ENCODE results near the gene ABCC6.
"Not testable (repeated sequence)": the region's sequence is repeated elsewhere in the genome, so short reads cannot be mapped to it uniquely, and the experiment has no call there.

The ABCC6 gene

DNA sequence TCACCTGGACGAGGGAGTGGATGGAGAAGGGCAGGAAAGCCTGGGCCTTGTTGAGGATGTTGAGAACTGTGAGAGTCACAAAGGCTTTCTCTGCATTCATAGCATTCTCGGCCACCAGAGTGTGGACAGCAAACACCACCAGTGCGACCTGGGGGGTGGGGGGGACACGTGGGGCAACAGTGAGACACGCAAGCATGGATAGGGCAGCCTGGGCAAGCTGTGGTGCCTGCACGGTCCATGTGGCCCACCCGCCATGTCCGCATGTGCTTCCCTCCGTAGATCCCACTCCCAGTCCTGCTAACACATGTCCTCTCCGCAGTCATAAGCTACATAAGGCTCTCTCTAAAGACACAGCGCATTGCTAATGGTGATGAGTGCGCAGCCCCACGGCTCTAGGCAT is 34.5 kb downstream of the ABCC6 start:
- DNase-seq = no peak

DNA sequence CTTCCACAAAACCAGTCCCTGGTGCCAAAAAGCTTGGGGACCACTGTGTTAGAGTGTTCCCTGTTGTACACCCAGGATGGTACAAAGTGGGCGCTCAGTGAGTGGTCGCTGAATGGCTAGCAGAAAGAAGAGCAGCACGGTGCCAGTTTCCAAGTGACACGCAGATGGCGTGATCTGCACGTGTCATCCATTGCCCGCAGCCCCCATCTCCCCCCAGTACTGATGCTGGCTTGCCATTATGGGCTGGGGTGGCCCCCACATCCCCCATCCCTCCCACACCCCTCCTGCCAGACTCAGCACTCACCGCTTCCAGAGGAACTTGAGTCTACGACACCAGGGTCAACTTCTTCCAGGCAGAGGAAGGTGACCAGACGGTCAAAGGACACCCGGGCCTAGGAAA is 36.5 kb downstream of the ABCC6 start:
- DNase-seq = no peak

DNA sequence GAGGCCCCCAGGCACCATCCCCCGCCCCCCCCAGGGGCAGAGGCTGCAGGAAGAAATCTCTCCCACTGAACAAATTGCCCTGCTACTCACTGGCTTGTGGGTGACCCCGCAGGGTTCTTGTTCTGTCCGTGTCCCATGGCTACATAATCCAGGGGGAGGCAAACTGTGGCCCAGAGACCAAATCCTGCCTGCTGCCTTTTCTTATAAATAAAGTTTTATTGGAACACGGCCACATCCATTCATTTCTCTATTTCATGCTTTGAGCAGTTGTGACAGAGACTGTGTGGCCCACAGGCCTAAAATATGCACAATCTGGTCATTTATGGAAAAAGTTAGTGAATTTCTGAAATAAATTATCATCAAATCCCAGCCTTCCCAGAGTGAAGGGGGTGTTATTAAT is 38.2 kb downstream of the ABCC6 start:
- DNase-seq = no peak

DNA sequence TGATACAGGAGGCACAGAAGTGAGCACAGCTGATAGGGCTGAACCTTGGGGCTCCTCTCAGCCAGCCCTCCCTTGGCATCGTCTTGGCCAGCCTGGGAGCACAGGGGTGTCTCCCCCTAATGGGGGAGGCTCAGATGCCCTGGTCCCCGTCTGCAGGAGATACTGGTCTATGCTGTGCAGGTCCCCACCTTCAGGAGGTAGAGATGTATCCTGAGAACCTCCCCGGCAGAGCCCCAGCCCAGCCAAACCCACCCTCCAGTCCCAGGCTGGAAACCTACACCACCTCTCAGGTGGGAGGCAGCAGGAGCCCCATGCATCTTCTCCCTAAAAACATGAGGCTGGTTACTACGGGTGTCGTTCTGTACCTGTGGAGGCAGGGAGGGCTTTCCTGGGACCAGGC is 38.7 kb downstream of the ABCC6 start:
- DNase-seq = no peak

DNA sequence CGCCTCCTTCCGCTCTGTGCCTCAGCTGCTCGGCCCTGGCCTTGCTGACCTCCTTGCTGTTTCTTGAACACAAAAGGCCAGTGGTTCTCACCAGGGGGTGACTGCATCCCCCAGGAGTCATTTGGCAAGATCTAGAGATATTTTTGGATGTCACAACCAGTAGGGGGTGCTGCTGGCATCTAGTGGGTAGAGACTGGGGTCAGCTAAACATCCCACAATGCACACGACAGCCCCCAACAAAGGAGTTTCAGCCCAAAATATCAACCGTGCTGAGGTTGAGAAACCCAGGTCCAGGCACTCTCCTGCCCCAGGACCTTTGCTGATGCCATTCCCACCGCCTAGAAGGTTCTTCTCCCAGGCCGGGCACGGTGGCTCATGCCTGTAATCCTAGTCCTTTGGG is 39.7 kb downstream of the ABCC6 start:
- peak; percentile 33 for DNase-seq

DNA sequence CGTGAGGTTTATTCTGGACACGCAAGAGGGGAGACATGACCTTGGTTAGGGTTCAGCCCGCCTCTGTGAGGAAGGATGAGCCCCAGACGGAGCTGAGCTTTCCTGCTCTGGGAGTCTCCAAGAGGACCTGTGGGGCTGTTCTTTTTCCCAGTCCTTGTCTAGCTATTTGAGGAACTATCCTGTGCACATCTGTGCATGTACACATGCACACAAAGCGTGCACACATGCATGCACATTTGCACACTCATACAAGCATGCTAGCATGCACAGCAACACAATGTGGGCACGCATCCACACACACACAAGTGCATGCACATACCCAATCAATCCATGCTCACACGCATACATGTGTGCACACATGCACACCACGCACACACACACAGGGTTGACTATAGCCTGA is 40.4 kb downstream of the ABCC6 start:
- no peak for DNase-seq

DNA sequence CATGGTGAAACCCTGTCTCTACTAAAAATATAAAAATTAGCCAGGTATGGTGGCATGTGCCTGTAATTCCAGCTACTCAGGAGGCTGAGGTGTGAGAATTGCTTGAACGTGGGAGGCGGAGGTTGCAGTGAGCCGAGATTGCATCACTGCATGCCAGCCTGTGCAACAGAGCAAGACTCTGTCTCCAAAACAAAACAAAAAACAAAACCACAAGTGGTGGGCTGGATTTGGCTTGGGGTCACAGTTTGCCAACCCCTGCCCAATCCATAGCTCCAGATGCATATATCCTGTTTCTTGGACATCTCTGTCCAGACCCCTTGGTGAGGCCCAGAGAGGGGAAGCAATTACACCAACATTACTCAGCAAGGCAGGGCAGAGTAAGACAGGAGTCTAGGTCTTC is 41.5 kb downstream of the ABCC6 start:
- DNase-seq = not testable (repeated sequence)

DNA sequence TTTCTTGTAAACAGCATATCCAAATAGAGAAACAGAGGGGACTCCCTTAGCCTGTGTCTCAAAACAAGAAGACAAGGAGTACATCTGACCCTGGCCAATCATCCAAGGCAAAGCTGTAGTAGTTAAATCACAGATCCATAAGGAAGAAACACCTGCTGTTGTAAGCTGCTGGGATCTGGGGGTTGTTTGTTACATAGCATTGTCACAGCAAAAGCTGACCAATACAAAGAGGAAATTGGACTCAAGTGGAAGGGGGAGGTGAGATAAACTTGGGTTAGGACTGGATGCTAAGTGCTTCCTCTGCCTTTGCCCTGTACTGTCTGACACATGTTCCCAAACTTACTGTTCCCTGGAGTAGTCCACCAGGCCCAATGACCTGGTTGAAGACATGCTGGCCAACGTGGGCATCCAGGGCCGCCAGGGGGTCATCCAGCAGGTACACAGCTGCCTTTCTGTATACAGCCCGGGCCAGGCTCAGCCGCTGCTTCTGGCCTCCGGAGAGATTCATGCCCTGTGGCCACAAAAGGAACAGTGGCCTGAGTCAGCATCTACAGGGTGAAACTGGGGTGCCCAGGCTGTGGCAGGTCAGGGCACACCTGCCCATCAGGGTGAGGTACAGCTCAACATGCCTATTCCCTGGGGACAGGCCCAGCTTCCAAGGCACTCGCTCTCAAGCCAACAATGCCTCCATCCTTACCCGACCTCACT is 44.7 kb downstream of the ABCC6 start:
- no peak for DNase-seq

DNA sequence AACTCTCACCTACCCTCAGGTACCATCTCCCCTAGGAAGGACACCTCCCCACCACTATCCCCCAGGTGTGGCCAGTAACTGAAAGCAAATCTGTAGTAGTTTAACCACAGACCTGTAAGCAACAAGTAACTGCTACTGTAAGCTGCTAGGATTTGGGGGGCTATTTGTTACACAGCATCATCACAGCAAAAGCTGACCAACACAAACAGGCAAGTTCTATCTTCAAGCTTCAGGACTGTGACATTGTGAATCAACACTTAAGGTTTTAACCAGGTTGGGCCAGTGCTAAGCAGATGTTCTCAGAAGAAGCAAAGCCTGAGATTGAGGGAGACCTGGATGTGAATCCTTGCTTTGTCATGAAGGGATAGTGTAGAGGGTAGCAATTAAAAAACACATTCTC is 47.0 kb downstream of the ABCC6 start:
- DNase-seq = no peak

DNA sequence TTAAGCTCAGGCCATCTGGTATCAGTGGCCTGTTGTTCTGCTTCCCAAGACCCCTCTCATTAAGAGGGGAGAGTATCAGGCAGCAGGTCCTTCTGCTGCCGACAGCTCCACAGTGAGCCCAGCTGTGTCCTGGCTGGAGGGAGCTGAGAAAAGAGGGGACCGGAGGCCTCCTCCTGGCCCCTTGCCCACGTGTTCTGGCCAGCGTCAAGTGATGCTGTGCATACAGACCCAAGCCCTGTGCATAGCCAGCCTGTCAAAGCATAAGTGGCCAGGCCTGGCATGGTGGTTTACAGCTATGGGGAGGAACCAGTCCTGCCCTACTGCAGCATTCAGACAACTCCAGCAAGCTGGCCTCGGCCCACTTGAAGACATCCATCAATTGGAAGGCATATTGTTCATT is 48.0 kb downstream of the ABCC6 start:
- DNase-seq = no peak

DNA sequence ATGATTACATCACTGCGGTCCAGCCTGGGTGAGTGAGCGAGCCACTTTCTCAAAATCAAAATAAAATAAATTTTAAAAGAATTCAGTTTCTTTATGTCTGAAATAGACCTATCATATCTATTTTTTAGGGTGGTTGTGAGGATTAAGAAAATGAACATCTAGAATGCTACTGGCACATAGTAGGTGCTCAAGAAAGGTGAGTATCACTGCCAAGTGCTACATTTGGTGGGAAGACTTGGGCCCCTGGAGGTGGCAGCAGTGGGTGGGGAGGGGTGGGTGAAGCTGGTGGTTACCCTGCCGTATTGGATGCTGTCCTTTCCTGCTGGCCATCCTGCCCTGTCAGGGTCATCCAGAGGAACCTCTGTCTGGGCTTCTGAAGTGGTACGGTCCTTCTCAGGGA is 50.3 kb downstream of the ABCC6 start:
- DNase-seq = no peak

DNA sequence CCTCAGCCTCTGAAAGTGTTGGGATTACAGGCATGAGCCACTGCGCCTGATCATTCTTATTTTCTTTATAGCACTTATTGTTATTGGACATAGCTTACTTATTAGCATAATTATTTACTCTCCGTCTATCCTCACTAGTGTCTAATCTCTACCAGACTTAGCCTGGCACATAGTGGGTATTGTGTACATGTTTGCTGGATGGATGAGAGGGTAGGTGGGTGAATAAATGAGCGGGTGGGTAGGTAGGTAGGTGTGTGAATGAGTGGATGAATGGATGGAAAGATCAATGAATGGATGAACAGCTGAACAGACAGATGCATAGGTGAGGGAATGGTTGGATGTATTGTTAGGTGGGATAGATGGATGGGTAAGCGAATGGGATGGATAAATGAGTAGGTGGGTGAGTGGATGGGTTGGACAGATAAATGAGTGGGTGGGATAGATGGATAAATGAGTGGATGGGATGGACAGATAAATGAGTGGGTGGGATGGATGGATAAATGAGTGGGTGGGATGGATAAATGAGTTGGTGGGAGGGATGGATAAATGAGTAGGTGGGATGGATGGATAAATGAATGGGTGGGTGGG is 51.9 kb downstream of the ABCC6 start:
- no peak for DNase-seq

DNA sequence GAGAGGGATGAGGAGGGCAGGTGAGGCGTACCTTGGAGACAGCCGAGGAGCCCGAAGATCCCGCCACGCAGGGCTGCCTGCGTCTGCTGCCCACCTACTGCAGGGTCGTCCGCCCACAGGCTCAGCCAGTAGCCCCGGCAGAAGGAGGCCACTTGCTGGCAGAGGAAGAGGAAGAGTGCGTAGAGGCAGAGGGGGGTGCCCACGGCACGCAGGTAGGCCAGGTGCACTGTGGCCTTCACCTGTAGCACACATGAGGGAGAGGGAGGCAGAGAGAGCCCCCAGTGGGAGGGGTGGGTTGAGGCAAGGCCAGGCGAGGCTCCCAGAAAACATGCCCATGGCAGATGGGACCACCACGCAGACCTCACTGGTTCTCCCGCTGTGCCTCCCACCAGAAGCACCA is 53.7 kb downstream of the ABCC6 start:
- no peak for DNase-seq

DNA sequence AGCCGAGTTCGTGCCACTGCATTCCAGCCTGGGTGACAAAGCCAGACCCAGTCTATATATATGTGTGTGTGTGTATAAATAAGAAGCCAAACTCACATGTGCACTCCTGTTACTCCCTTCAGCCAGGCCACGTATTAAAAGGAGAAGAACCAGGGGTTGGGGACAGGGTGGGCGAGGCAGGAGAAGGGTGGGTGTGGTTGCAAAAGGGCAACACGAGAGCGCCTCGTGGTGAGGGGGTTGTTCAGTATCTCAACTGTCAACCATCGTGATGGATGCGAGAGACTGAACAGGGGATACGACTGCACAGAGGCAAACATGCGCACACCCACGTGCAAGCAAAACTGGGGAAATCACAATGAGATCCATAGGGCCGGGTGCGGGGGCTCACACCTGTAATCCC is 54.9 kb downstream of the ABCC6 start:
- peak; percentile 66 for DNase-seq

DNA sequence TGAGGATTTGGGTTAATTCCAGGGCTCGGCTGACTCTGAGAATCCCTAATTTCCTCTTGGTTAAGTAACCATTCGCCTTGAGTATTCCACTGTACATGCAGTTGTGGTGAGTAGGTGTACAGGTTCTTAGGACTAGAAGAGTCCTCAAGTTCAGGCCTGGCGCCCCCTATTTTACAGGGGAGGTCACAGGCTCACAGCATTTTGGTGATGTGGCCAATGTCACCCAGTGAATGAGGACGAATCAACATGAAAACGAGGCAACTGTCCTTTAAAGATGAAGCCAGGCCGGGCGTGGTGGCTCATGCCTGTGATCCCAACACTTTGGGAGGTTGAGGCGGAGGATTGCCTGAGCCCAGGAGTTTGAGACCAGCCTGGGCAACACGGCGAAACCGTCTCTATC is 55.4 kb downstream of the ABCC6 start:
- no peak for DNase-seq

DNA sequence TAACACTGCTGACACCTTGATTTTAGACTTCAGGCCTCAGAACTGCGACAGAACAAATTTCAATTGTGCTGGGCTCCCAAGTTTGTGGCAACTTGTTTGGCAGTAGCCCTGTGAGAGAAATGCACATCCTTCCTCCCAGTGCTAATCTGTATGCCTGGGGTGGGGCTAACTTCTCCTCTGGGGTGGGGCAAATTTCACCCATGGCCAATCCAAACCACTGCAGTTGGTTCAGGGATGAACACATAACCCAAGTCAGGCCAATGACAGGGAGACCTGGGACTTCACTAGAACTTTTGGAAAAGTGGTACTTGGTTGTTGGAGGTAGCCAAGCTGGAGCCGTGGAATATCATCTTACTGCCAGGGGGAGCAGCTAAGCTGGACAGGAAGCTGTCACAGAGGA is 56.3 kb downstream of the ABCC6 start:
- peak; percentile 34 for DNase-seq

DNA sequence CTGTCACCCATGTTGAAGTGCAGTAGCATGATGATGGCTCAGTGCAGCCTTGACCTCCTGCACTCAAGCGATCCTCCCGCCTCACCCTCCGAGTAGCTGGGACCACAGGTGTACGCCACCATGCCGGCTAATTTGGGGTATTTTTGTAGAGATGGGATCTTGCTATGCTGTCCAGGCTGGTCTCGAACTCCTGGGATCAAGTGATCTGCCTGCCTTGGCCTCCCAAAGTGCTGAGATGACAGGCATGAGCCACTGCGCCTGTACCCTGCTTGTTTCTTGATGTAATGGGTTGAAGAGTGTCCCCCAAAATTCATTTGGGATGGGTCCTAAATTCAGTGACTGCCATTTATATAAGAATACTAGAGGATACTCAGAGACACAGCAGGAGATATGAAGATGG is 57.2 kb downstream of the ABCC6 start:
- DNase-seq = no peak

DNA sequence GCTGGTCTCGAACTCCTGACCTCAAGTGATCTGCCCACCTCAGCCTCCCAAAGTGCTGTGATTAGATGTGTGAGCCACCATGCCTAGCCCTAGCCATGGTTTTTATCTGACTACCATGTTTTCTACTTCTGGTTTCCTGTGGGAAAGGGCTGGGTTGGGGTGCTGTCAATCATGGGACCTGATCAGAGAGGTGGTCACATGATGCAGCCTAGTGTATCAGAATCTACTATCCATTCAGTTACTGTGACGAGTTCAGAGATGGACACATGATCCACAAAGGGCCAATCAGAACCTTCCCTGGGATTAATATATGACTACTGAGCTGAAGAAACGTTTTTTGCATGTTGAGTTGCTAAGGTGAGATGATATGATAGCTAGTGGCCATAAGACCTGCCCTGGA is 59.1 kb downstream of the ABCC6 start:
- DNase-seq = peak; percentile 65

DNA sequence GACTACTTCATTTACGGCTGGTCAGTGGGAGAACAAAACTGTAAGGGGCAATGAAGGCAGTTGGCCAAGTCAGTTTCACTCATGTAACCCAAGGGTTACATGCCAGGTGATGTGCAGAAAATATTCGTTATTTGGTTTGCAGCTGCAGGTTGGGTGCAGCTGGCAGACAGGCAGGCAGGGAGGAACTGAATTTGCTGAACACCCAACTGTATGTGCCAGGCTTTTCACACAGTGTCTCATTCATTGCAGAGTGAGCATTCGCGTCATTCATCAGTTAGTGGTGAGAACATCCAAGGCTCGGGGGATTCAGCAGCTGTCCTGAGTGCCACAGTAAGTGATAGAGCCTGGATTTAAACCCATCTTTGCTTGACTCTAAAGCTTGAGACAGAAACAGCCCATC is 59.7 kb downstream of the ABCC6 start:
- no peak for DNase-seq

DNA sequence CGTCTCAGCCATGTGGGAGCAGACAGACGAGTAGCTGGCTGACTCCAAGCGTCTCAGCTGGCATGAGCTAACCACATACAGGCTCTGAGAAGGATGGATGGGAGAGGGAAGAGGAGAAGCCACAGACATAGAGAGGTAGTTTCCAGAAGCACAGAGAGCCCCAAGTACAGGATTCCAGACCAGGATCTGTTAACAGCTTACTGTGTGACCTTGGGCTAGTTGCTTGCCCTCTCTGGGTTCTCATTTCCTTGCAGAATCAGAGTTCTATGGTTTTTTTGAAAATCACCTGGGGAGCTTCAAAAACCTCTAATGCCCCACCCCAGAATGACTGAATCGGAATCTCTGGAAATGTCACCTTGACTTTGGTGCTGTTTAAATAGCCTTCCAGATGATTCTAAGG is 60.2 kb downstream of the ABCC6 start:
- DNase-seq = no peak

DNA sequence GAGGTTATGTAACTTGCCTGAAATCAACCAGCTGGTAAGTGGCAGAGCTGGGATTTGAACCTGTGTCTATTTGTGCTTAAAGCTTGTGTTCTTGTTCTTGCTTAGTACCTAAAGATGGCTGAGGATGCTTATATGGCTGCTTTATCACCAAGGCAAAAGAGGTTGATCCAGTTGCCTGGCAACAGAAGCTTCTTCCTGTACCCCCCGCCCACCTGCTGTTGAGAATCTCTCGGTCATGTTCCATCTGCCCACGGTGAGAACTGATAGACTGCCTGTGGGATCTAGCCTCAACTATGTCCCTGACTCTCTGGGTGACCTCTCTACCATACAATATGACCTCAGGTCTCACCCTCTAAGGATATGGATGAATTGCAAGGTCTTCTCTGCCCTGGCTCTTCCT is 60.7 kb downstream of the ABCC6 start:
- no peak for DNase-seq

DNA sequence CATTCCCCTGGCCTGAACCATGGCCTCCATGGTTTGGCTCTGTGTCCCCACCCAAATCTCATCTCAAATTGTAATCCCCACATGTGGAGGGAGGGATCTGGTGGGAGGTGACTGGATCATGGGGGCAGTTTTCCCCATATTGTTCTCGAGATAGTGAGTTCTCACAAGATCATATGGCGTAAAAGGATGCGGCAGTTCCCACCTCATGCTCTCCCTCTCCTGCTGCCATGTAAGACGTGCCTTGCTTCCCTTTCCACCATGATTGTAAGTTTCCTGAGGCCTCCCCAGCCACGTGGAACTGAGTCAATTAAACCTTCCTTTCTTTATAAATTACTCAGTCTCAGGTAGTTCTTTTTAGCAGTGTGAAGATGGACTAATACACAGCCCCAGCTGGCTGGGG is 61.5 kb downstream of the ABCC6 start:
- not testable (repeated sequence) for DNase-seq

DNA sequence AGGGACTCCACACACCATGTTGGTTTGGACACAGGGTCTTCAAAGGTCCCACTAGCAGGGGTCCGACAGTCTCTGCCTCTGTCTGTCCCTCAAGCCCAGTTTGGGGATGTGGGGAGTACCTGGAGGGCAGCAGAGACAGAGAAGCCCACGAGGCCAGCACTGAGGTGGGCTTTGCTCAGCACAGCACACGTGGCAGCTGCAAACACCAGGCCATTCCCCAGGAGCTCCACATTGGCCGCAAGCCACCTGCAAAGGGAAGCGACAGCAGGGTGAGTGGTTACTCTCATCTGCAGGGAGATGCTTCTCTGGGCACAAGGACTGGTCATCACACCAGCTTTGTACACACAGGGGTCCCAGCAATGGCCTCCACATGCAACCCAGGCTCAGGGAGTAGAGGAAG is 62.0 kb downstream of the ABCC6 start:
- no peak for DNase-seq

DNA sequence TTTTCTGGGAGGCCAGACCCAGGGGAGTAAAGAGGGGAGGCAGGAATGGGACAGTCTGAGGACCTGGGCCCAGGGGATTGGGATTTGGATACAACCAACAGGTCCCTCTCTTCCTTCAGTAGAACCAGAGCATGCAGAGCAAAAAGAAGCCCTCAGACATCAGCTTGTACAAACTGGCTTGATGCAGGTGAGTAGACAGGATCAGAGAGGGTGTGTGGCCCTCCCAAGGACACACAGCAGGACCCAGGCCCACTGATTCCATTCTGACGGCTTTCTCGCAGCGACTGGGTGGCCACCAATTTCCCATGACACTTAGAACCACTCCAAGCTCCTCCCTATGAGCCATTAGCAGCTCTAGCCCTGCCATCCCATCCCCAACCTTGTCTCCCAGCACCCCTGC is 63.6 kb downstream of the ABCC6 start:
- no peak for DNase-seq

DNA sequence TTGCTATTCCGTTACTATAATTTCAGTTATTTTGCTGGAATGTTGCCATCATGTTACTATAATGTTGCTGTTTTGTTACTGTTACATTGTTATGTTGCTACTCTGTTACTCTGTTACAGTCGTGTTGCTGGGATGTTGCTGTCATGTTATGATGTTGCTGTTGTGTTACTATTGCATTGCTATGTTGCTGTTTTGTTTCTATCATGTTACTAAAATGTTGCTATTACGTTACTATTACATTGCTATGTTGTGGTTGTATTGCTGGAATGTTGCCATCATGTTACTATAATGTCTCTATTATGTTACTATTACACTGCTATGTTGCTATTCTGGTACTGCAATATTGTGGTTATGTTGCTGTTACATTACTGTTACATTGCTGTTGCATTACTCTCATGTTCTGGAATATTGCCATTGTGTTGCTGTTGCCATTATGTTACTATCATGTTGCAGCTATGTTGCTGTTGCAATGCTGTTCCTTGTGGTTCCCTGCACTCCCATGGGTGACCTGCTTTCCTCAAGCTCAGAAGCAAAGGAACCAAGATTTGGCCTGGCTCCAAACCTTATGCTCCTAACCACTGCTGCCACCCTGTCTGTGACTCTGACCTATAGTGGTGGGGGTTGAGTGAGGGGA is 64.4 kb downstream of the ABCC6 start:
- peak; percentile 43 for DNase-seq

Data from hematopoietic multipotent progenitor cell treated with erythropoietin and hydrocortisone succinate and interleukin-3 and kit ligand, for 4 days (in vitro differentiated cells).